ENCODE results near the gene SVIL.
"Not testable (repeated sequence)": the region's sequence is repeated elsewhere in the genome, so short reads cannot be mapped to it uniquely, and the experiment has no call there.

Gene SVIL

DNA sequence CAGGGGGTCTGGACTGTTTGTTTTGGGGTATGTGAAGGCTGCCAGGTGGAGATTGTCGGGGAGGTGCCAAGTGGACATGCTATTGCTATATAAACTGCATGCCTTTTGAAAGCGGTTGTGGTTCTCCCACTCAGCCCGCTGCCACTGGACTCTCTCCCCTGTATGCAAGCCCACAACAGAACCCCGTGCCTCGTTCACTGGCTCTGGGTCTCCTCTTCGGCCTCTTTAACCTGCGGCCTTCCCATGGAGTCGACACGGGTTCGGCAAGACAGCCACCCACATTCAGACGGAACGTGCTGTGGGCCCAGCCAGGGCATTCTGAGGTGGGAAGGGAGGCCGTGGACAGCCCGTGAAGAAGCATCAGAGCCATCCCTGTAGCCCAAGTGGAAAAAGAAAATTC lies 50.3 kb downstream of the SVIL start:
- Histone ChIP-seq H3K36me3 (no peaks in the 10 kb centered on the region), H3K4me3 (ENCODE audit: low read depth, low read length) (no peak overlapping the region), H3K27me3 (no peaks in the 10 kb centered on the region), H3K9me3 (no peaks in the 10 kb centered on the region), H3K4me1 (peaks cover 8% of the 10 kb centered on the region)
- TF ChIP-seq, protein P1, sequence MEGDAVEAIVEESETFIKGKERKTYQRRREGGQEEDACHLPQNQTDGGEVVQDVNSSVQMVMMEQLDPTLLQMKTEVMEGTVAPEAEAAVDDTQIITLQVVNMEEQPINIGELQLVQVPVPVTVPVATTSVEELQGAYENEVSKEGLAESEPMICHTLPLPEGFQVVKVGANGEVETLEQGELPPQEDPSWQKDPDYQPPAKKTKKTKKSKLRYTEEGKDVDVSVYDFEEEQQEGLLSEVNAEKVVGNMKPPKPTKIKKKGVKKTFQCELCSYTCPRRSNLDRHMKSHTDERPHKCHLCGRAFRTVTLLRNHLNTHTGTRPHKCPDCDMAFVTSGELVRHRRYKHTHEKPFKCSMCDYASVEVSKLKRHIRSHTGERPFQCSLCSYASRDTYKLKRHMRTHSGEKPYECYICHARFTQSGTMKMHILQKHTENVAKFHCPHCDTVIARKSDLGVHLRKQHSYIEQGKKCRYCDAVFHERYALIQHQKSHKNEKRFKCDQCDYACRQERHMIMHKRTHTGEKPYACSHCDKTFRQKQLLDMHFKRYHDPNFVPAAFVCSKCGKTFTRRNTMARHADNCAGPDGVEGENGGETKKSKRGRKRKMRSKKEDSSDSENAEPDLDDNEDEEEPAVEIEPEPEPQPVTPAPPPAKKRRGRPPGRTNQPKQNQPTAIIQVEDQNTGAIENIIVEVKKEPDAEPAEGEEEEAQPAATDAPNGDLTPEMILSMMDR (IDR thresholded peaks at IDR 0.05; ENCODE audit: low read depth, low read length) = no peak
- DNase-seq = no peak

DNA sequence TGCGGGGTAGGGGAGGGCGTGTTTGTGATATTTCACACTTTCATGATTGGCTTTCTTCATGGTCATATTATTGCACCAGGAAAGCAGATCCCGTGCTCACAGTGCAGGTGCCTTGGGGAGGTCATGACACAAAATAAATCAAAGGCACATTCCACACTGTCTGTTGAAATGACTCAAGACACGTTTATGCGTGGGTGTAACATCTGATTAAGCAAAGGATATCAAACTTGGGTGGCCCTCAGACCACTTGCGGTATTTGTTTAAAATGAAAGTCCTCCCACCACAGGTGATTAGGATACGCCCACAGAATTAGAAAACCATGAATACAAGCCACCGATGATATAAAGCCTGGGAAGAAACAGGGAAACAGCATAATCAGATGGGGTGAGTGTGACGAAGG lies 51.1 kb downstream of the SVIL start:
- no peak for DNase-seq
- Histone ChIP-seq H3K4me1 (peaks cover 3% of the 10 kb centered on the region), H3K27me3 (no peaks in the 10 kb centered on the region), H3K9me3 (no peaks in the 10 kb centered on the region), H3K4me3 (ENCODE audit: low read depth, low read length) (no peak overlapping the region), H3K36me3 (no peaks in the 10 kb centered on the region)
- TF ChIP-seq, protein P1 (IDR thresholded peaks at IDR 0.05; ENCODE audit: low read depth, low read length) = no peak

DNA sequence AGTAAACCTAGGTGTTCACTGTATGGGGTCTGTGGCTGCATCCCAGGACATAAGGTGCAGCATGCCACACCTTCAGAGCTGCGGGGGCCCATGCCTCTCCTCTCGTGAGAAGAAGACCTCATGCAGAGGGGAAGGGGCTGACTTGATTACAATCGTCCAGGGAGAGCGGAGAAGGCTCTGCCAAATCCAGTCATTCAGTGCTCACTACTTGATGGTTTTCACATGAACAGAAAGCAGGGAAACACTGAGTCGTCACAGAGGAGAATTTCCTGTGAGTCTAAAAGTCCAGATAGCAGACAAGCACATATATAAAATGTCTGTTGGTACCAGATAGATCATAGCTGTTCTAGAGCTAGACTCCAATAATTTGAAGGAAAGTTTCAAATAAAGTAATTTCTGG lies 52.0 kb downstream of the SVIL start:
- H3K27me3 ChIP-seq; DNase-seq; H3K9me3 ChIP-seq; H3K36me3 ChIP-seq; H3K4me3 ChIP-seq (ENCODE audit: low read depth, low read length); H3K4me1 ChIP-seq: not testable (repeated sequence)

DNA sequence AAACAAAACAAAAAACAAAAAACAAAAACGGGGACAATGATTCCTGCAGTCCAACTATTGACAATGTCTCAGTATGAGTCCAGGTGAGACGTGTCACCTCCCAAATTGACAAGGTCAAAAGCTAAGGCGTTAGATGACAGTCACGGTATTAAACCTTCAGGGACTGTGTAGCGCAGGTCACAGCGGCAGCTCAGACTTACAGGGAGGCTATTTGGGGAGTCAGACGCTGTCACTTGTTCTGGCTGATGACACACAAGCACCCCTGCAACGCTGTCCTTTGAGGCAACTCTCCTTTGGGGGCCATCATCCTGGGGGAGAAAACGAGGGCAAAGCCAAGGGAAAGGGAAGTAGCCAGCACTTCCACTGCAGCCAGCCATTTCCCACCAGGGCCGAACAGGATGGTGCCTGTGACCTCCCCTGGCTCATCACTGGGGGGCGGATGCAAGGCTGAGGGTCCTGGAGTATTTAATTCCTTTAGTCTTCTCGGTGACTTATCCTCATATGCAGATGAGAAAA lies 55.3 kb downstream of the SVIL start:
- Histone ChIP-seq H3K9me3 (no peaks in the 10 kb centered on the region), H3K4me1 (no peaks in the 10 kb centered on the region), H3K36me3 (no peaks in the 10 kb centered on the region), H3K27me3 (no peaks in the 10 kb centered on the region), H3K4me3 (ENCODE audit: low read depth, low read length) (no peak overlapping the region)
- TF ChIP-seq, protein P1 (IDR thresholded peaks at IDR 0.05; ENCODE audit: low read depth, low read length) = no peak
- DNase-seq = no peak

DNA sequence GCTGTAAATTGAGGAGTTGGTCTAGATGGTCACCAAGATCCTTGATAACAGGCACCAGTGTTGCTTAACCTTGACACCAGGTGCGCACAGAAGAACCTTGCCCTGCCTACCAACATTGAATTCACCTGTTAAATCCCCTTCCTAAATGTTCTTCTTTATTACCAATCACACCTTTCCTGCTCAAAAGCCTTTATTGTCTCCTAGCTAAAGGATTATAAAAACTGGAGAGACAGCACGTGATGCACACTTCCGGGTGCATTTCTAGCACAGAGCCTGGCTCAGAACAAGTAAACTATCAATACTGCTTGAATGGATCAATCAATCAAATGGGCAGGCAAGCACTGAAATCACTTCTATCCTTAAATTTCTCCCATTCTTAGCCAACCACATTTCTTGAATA lies 56.3 kb downstream of the SVIL start:
- no peak for DNase-seq
- H3K9me3 ChIP-seq = no peaks in the 10 kb centered on the region
- H3K27me3 ChIP-seq = no peaks in the 10 kb centered on the region
- TF ChIP-seq, protein P1 (IDR thresholded peaks at IDR 0.05; ENCODE audit: low read depth, low read length) = no peak
- no peaks in the 10 kb centered on the region for H3K4me1 ChIP-seq
- no peak overlapping the region for H3K4me3 ChIP-seq (ENCODE audit: low read depth, low read length)
- H3K36me3 ChIP-seq = no peaks in the 10 kb centered on the region

DNA sequence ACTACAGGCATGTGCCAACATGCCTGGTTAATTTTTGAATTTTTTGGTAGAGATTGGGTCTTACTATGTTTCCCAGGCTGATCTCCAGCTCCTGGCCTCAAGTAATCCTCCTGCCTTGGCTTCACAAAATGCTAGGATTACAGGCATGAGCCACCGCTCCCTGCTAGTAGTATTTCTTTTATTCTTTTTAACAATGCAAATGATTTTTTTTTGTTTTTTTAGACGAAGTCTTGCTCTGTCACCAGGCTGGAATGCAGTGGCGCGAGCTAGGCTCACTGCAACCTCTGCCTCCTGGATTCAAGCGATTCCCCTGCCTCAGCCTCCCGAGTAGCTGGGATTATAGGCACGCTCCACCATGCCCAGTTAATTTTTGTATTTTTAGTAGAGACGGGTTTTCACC lies 58.1 kb downstream of the SVIL start:
- no peak overlapping the region for H3K4me3 ChIP-seq (ENCODE audit: low read depth, low read length)
- no peak for DNase-seq
- TF ChIP-seq, protein P1 (IDR thresholded peaks at IDR 0.05; ENCODE audit: low read depth, low read length) = no peak
- H3K9me3 ChIP-seq = no peaks in the 10 kb centered on the region
- no peaks in the 10 kb centered on the region for H3K4me1 ChIP-seq
- H3K27me3 ChIP-seq = no peaks in the 10 kb centered on the region
- H3K36me3 ChIP-seq = no peaks in the 10 kb centered on the region

DNA sequence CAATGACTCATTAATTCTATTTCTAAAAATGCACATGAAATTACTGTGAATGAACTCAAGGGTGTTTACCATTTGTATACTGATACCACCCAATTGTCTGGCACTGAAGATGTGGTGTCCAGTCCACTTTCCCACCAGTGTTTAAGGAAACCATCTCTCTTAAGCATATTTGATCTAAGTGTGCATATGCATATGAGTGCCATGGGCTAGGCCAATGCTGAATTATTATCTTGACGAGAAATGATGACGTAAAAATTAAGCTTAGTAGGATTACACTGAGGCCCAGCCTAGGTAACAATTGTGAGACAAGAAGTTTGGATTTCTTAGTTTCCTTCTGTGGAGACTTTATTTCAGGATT lies 59.7 kb downstream of the SVIL start:
- peaks cover 3% of the 10 kb centered on the region for H3K4me1 ChIP-seq
- H3K36me3 ChIP-seq = no peaks in the 10 kb centered on the region
- no peak overlapping the region for H3K4me3 ChIP-seq (ENCODE audit: low read depth, low read length)
- H3K27me3 ChIP-seq = no peaks in the 10 kb centered on the region
- no peak for DNase-seq
- H3K9me3 ChIP-seq = no peaks in the 10 kb centered on the region
- TF ChIP-seq, protein P1 (IDR thresholded peaks at IDR 0.05; ENCODE audit: low read depth, low read length) = no peak

DNA sequence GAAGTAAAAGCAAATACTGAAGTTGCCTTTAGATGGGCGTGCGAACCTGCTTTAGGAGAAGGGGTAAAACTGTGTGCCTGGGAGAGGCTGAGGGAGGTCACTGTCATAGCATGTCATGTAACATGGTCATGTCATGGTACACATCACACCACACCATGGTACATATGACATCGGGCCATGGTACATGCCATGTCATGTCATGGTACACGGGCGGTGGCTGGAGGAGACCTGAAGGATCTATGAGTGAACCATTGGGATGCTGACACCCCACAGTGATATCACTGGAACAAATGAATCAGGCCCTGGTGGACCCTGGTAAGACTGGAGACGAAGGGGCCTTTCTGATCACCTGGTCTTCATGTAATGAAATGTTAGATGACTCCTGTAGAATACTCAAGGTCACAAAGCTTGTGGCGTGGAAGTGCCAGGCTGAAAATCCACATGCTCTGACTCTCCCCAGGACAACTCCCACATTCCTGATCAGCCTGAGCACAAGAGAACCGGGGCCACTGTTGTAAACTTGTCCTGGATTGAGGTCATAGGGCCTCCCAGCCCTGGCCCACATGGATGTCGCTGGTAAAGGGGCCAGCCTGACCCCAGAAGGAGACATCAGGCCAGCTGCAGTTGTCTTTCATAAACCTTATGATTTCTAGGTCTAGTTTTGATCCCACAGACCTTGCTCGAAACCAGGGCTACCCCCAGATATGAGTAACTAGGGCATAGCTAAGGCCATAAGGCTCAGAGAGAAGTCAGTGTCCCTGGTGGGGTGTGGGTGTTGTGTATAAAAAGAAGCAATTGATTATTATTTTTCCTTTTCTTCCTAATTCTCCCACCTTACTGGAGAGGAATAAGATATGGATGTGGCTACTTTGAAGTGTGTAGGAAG lies 60.3 kb downstream of the SVIL start:
- not testable (repeated sequence) for H3K27me3 ChIP-seq; H3K36me3 ChIP-seq; DNase-seq; H3K4me1 ChIP-seq; H3K9me3 ChIP-seq; H3K4me3 ChIP-seq (ENCODE audit: low read depth, low read length)

DNA sequence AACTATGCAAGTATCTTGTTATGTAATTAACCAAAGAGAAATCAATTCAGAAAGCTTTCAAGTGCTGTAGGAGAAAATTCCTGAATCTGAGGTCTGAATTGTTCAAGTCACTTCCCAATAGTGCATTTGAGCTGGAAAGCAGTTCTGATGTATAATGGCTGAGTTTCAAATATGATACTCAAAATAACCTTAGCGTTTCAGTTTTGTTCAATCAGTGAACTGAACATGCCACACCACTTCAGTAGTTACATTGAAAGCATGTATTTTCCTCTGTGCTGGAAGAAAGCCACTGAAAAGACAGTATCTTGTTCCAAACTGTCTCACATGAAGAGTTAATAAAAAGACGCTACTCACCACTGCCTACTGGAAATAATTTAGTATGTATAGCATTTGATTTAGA lies 64.5 kb downstream of the SVIL start:
- not testable (repeated sequence) for DNase-seq; H3K9me3 ChIP-seq; H3K36me3 ChIP-seq; H3K27me3 ChIP-seq; H3K4me3 ChIP-seq (ENCODE audit: low read depth, low read length); H3K4me1 ChIP-seq
